ENCODE measurements around the gene C1orf167.

DNA sequence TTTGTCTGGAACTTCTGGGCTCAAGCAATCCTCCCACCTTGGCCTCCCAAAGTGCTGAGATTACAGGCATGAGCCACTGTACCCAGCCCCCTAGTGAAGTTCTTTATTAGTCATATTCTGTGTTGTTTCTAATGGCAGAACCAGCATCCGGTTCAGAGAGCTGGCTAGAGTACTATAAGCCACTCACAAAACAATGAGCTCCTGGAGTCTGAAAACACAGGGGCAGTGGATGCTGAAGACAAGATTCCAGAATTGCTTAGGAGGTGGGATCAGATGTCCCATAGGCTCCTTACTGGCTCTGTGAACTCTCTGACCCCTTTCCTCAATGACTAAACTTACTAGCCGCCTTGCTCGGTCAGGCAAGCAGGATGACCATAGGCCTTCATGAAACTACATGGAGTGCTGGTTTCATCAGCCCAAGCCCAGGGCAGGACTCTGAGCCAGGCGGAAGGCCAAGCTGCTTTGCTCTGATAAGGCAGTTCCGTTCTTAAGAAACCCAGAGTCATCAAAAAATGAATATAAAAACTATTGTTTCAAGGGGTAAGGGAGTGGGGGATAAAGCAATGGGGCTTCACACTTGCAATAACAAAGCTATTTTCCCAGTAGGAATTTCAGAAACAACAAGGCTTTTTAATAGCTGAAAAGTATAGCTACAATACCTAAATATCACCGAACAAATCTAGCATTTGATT lies 35.7 kb downstream of the C1orf167 start:
- no peak for TF ChIP-seq POLR2A (IDR thresholded peaks at IDR 0.05)
- TF ChIP-seq, protein P1, sequence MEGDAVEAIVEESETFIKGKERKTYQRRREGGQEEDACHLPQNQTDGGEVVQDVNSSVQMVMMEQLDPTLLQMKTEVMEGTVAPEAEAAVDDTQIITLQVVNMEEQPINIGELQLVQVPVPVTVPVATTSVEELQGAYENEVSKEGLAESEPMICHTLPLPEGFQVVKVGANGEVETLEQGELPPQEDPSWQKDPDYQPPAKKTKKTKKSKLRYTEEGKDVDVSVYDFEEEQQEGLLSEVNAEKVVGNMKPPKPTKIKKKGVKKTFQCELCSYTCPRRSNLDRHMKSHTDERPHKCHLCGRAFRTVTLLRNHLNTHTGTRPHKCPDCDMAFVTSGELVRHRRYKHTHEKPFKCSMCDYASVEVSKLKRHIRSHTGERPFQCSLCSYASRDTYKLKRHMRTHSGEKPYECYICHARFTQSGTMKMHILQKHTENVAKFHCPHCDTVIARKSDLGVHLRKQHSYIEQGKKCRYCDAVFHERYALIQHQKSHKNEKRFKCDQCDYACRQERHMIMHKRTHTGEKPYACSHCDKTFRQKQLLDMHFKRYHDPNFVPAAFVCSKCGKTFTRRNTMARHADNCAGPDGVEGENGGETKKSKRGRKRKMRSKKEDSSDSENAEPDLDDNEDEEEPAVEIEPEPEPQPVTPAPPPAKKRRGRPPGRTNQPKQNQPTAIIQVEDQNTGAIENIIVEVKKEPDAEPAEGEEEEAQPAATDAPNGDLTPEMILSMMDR (IDR thresholded peaks at IDR 0.05), result no peak
- no peak for TF ChIP-seq POLR2AphosphoS5 (IDR thresholded peaks at IDR 0.05; ENCODE audit: insufficient read depth in 1 of 2, low read depth in 1 of 2)
